Adrenal gland (tissue), 5 donors: ENCODE data around the gene TOGARAM2.

Experiments used
- POLR2A ChIP-seq, 2 donors: fragments of 450-650 bp; IDR thresholded peaks; one replicate each; pipeline ENCODE4 v1.6.1; 2017; ENCODE audit warnings: antibody characterized with exemption in 2 of 2, mild to moderate bottlenecking in 2 of 2, moderate library complexity in 1 of 2
- TF ChIP-seq, protein P1 (sequence below), 6 experiments: fragments of 450-650 bp in 4 of 6; fragments of 200-600 bp in 2 of 6; sonication (generic) in 1 of 6; IDR thresholded peaks; 1 replicate in 5 of 6; 2 replicates in 1 of 6; pipeline versions ENCODE4 v1.5.1 to v1.8.0; 2016 to 2021; ENCODE audit warnings: antibody characterized with exemption in 6 of 6, mild to moderate bottlenecking in 2 of 6, moderate library complexity in 1 of 6
- donor health status: DM: no; HTN: no; CAD: no.

DNA sequence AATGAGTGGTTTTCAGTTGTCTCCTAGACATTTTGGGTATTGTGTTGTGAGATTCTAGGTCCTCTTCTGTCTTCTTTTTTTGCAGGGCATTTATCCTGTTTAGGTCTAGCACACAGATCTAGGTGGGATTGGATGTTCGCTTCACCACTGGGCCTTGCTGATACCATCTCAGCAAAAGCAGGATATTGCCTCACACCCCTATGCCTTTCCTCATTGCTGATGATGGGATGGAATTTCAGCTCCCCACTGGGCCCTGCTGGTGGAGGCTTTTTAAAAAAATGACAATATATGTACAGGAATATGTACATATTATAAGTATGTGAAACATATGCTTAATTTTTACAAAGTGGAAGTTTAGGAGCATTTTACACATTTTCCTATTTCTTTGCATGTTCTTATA is 5.4 kb upstream of the TOGARAM2 start:
- TF ChIP-seq, protein P1, sequence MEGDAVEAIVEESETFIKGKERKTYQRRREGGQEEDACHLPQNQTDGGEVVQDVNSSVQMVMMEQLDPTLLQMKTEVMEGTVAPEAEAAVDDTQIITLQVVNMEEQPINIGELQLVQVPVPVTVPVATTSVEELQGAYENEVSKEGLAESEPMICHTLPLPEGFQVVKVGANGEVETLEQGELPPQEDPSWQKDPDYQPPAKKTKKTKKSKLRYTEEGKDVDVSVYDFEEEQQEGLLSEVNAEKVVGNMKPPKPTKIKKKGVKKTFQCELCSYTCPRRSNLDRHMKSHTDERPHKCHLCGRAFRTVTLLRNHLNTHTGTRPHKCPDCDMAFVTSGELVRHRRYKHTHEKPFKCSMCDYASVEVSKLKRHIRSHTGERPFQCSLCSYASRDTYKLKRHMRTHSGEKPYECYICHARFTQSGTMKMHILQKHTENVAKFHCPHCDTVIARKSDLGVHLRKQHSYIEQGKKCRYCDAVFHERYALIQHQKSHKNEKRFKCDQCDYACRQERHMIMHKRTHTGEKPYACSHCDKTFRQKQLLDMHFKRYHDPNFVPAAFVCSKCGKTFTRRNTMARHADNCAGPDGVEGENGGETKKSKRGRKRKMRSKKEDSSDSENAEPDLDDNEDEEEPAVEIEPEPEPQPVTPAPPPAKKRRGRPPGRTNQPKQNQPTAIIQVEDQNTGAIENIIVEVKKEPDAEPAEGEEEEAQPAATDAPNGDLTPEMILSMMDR (IDR thresholded peaks at IDR 0.05): no peak
- no peak for TF ChIP-seq POLR2A (IDR thresholded peaks at IDR 0.05)
